K562 treated with DMSO at 1 percent for 4 hours (cell line): ENCODE data around the gene TLR3. TPM values are rescaled to one million over a fixed set of nuclear protein-coding genes. Genes with fewer than 3 reads are reported as not detected.

Experiments
- total RNA-seq: library from RNA; unstranded; fragments of 300-600 nt; gene quantifications from 2 replicates; pipeline ENCODE4 v1.2.3, GENCODE V29; 2022; ENCODE audit not compliant: insufficient read depth

The TLR3 gene
- not detected in 2 replicates for total RNA-seq

GRCh38 chr4:186068581-186069348 lies at the start of gene TLR3:
Gene TLR3, plus strand, starts transcription at chr4:186069156. Its CDS starts 7,464 bp downstream, at chr4:186076620.

GRCh38 chr4:186104114-186104889 lies 35.3 kb downstream of the TLR3 start, which contains the start of gene FAM149A:
Gene FAM149A, plus strand, starts transcription at chr4:186104704.

Other genes starting within 250 kb of the TLR3 start
- gene FAM149A, start 35.5 kb downstream of the TLR3 start, total RNA-seq = not detected in 2 replicates
- gene CYP4V2, start 122.4 kb downstream of the TLR3 start, total RNA-seq = 7.3 and 7.7 TPM in 2 replicates
- 0.38 TPM in 1 of 2 replicates, not detected in the other for gene KLKB1, start 158.4 kb downstream of the TLR3 start, total RNA-seq
- gene F11, start 197.0 kb downstream of the TLR3 start, total RNA-seq = not detected in 2 replicates